Keratinocyte (primary cell): ENCODE measurements around the gene CCDC71.

Experiments used
- EZH2 ChIP-seq: IDR thresholded peaks from one replicate; pipeline ENCODE4 v1.6.1; 2012; ENCODE audit warnings: inconsistent platforms, mild to moderate bottlenecking, low read length, moderate library complexity
- TF ChIP-seq, protein P1 (sequence below), 3 experiments: IDR thresholded peaks in 1 of 3; conservative IDR thresholded peaks in 1 of 3; optimal IDR thresholded peaks in 1 of 3; 2 replicates in 2 of 3; 3 replicates in 1 of 3; pipeline versions ENCODE3 to v1.5.1; 2011; ENCODE audit warnings: low read length in 3 of 3, mild to moderate bottlenecking in 3 of 3, moderate library complexity in 2 of 3, control low read depth in 1 of 3, inconsistent platforms in 1 of 3; ENCODE audit not compliant: insufficient read depth in 2 of 3; ENCODE audit errors: extremely low read depth in 1 of 3

DNA sequence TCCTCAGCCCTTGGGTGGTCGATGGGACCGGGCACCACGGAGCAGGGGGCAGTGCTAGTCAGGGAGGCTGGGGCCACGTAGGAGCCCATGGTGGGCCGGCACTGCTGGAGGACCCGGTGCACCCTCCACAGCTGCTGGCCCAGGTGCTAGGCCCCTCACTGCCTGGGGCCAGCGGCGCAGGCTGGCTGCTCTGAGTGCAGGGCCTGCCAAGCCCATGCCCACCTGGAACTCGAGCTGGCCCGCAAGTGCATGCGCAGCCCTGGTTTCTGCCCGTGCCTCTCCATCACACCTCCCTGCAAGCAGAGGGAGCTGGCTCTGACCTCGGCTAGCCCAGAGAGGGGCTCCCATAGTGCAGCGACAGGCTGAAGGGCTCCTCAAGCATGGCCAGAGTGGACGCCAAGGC is 47.4 kb upstream of the CCDC71 start:
- TF ChIP-seq, protein P1, sequence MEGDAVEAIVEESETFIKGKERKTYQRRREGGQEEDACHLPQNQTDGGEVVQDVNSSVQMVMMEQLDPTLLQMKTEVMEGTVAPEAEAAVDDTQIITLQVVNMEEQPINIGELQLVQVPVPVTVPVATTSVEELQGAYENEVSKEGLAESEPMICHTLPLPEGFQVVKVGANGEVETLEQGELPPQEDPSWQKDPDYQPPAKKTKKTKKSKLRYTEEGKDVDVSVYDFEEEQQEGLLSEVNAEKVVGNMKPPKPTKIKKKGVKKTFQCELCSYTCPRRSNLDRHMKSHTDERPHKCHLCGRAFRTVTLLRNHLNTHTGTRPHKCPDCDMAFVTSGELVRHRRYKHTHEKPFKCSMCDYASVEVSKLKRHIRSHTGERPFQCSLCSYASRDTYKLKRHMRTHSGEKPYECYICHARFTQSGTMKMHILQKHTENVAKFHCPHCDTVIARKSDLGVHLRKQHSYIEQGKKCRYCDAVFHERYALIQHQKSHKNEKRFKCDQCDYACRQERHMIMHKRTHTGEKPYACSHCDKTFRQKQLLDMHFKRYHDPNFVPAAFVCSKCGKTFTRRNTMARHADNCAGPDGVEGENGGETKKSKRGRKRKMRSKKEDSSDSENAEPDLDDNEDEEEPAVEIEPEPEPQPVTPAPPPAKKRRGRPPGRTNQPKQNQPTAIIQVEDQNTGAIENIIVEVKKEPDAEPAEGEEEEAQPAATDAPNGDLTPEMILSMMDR (optimal IDR thresholded peaks at IDR 0.05 in 1 of 3, IDR thresholded peaks at IDR 0.05 in 1 of 3, conservative IDR thresholded peaks at IDR 0.05 in 1 of 3; ENCODE audit: extremely low read depth in 1 of 3, insufficient read depth in 2 of 3, low read length in 3 of 3): no peak
- no peak for TF ChIP-seq EZH2
